DMS79 treated with DMSO at 0.1 percent for 48 hours (cell line): ENCODE results near the gene PAM16.
A peak's percentile ranks its signal among the peaks of the same experiment; 100 is the strongest.

Source experiments
- DNase-seq: peaks from one replicate; lab custom pipeline; 2025; lab: John Stamatoyannopoulos, UW

Gene PAM16

DNA sequence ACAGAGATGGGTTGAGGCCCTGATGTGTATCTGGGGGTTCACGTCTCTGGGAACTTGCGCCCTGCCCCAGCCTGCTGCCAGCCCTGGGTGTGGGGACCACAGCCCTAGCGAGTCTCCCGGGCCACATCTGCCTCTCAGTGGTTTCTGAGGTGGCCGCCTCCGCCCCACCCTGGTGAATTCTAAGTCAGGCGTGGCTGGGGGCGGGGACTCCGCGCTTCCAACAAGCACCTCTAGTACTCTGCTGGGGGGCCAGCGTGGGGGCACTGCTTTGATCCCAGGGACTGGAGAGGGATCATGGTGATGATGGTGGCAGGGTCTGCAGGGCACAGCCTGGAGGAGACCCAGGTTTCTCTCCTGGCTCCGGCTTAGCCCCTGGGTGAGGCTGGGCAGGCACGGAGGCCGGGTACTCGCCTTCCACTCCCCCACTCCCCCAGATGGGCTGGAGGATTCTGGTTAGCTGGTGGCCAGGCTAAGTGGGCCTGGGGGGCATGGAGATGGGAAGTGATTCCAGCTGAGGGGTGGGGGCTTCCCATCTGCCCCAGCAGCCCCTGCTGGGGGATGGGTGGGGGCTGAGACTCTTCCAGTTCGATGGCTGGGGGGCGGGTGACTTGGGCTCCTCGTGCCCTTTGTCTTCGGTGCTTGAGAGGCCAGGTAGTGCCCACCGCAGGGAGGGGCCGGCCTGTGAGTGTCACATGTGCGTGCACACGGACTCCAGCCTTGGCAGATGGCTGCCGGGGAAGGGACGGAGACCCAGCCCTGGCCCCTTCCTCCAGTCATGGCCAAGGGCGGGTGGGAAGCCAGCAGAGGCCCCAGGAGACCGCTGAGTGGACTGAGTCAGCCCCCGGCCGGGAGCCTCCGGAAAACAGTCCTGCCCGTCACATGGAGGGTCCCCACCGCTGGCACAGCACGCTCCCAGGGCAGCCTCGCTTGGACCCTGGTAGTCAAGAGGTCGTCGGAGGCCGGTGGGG, 31.4 kb downstream of the PAM16 start:
- DNase-seq = peak; percentile 47

DNA sequence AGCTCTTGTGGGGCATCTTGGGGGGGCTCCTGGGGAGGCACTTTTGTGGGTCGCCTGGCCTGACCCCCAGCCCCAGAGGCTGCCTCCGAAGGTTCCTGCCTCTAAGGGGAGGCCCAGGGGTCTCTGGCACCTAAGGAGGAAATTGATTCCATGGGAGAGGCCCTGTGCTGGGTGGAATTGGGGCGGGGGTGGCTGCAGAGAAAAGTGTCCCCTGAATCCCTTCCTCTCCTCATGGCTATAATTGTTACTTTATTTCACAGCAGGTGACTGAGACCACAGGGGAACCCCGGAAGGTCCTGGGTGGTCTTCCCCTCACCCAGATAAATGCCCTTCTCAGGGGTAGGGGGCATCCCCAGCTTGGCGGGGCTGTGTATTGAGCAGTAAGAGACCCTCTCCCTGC, 32.2 kb downstream of the PAM16 start:
- no peak for DNase-seq

DNA sequence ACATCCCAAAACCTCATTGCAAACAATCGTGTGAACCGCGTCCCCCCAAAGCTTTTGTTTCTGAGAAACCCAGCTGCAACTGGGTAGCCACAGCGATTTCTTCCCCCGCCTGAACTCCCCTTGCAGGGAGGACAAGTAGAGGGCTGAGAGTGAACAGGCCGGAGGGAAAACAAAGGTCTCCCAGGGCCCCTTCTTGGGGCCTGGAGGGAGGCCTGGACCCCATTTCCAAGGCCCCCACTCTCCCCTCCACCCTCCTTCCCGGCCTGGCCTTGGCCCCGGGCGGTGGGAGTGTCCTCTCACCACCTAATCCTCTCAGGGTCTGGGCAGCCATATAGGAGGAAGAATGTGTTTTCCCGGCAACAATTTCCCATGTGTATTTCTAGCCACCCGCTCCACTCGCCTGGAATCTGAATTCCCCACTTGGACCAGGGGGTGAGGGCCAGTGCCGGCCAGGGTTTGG, 32.6 kb downstream of the PAM16 start:
- DNase-seq = no peak

DNA sequence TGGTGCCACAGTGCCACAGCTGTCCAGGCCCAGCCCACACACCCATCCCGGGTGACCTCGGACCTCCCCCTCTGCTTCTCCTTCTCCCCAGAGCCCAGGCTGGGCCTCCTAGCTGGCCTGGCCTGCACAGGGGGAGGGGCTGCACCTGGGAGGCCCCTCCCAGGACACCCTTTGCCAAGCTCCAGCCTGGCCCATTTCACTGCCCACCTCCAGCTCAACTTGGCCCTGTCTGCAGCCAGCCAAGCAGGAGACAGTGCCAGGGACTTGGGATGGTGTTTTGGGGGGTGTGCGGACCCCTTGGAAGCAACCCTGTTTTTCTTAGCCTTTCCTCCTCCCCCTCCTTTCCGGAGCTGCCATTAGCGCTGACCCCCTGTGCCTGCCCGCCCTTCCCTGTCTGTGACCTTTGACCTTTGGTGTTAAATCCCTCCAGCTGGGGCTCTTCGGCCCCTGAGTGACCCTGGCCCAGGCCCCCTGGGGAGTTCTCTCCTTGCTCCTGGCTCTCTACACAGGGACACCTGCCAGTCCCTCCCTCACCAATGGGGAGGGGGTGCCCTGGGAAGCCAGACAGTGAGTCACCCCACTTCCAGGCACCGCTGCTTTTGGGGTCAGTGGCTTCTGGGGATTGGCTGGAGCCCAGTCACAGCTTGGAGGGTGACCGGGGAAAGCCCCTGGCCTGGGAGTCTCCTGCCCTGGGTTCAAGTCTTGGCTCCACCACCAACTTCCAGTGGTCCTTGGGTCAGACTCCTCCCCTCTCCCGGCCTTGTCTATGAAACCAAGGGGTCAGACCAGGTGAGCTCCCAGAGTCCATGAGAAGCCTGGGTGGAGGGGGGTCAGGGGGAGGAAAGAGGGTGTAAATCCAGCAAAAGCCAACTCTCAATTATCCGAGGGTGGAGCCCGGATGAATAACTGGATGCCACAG, 33.3 kb downstream of the PAM16 start:
- DNase-seq = no peak

DNA sequence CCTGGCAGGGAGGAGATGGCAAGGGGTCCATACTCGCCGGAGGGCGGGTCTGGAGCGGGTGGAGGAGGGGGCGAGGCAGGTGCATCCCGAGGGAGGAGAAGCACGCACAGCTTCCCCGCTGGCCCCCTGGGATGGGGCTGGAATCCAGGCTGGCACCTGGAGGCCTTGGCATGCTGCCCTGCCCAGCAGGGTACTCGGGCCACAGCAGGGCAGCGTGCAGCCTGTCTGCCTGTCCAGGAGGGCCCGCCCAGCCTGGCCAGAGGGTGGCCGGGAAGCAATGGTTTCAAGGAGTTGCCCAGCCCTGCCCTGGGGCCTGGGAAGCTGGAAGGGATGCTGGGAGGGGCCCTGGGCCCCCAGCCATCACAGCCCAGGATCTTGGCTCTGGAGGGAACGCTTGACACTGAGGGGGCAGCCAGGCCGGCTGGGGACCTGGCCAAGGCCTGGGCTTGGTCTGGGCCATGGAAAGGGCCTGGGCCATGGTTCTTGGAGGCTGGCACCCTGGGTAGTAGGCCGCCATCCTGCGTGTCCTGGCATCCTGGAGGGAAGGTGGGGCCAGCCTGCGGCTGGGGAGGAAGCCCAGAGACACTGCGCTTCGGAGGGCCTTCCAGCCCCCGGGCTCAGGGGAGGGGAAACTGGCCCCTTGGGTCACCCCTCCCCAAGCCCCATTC, 34.1 kb downstream of the PAM16 start:
- DNase-seq = peak; percentile 27

DNA sequence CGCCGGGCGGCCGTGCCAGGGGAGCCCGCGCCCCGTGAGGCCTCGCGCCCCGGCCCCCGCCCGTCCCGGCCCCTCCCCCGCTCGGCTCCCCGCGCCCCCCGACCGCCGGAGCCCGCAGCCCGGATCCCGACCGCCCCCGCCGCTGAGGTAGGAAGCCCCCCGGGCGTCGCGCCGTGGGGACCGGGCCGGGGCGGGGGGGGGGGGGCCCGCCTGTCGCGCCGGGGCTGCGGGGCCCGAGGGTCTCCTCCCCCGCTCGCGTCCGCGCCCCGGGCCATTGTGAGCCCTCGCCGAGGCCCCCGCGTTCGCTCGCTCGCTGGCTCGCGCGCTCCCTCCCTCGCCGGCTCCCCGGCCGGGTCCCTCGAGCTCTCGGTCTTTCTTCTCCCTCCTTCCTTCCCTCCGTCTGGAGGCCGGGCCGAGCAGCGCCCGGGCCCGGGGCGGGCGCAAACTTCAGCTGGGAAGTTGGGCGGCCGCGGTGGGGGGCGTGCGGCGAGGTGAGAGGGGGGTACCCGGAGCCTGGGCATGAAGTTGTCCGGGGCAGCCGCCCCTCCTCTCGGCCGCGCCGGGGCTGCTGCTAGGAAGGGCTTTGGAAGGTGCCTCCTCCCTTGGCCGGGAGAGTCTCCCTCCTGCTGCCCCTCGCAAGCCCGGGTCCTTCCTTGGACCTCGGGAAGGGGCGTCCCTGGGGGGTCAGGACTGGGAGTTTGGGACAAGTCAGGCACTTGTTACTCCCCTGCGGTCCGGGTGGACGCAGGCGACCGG, 34.8 kb downstream of the PAM16 start:
- DNase-seq = peak; percentile 27

DNA sequence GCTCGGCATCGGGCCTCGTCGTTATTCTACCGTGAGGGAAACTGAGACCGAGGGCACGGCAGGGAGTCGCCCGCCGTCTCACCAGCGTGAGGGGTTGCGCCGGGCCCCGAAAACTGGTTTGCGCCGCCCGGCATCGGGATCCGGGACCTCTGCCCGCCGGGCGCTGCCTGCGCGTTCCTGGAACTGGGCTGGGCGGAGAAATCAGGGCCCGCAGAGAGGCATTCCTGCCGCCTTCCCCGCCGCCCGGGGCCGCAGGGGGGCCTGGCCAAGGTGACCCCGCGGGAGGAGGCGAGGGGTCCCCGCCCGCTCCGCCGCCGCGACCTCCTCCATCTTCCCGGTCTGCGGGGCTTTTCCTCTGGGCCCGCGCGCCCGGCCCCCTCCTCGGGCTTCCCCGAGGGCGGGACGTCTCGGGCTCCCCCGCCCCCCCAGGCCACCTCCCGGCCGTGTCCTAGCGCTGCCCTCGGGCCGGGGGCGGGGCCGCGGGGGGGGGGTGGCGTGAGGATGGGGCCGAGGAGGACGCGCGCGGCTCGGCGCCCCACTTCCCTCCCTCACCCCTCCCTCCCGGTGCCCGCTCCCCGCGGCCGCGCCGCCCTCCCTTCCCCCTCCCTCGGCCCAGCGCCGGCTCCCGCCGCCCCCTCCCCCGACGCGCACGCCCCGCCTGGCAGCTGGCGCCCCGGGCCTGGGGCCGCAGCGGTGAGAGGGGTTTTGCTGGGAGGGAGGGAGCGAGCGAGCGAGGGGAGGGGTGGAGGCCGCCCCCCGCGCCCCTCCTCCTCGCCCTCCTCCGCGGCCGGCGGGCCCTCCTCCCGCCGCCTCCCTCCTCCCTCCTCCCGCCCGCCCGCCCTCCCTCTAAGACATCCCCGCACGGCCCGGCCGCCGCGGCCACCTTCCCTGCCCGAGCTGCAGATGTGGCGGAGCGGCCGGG, 35.7 kb downstream of the PAM16 start, which contains the start of gene GLIS2:
GLIS2 (plus strand) TSS at position 882 of the 922 bp plus-strand sequence. CDS start 16,214 bp downstream, outside the sequence.
- DNase-seq = peak; percentile 59

DNA sequence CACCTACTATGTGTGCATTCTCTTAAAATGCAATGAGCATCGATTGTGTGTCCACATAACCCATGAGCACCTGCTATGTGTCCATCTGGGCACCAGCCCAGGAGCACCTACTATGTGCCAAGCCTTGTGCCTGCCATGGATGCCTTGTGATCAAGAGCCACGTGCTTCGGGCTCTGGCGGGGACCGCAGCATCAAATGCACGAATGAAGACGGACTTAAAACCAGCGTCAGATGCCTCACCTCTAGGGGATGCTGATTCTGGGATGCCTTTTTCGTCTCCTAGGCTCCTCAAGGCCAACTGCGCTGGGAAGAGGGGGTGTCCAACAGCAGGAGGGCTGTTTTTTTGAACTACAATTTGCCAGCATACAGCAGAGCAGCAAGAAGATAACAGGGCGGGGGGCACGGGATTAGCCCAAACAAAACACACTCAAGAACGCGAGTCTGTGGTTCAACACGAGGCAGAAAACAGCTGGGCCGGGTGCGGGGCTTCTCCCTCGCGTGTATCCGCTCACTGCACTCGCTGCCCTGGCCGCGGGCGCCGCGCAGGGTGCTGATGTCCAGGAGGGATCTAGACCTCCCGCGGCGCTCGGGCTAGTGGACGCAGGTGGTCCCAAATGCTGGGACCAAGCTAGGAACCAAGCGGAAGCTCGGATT, 36.5 kb downstream of the PAM16 start:
- no peak for DNase-seq

DNA sequence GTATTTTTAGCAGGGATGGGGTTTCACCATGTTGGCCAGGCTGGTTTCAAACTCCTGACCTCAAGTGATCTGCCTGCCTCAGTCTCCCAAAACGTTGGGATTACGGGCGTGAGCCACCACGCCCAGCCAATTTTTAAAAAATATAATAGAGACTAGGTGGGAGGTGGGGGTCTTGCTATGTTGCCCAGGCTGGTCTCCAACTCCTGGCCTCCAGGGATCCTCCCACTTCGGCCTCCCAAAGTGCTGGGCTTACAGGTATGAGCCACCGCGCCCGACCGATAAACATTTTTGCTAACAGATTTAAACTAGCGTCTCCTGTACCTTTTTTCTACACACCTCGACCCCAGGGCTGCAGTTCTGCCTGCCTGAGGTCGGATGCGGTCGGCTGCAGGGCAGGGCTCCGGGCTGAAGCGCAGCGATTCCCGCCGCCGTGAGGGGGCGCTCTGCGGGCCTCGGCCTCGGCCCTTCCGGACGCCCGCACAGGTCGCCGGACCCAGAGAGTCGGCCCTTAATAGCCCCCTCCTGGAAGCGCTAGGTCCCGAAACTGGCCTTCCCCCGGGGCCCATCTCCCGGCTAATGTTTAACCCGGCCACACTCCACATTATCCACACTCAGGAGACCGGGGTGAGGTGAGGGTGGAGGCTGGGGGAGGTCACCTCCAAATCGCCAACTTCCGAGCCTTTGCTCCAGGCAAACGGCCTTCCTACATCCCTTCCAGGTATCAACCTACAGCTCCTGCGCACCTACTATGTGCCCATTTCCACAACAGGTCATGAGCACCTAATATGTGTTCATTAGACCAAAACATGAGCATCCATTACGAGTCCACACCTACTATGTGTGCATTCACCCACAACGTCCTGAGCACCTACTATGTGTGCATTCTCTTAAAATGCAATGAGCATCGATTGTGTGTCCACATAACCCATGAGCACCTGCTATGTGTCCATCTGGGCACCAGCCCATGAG, 37.3 kb downstream of the PAM16 start:
- no peak for DNase-seq

DNA sequence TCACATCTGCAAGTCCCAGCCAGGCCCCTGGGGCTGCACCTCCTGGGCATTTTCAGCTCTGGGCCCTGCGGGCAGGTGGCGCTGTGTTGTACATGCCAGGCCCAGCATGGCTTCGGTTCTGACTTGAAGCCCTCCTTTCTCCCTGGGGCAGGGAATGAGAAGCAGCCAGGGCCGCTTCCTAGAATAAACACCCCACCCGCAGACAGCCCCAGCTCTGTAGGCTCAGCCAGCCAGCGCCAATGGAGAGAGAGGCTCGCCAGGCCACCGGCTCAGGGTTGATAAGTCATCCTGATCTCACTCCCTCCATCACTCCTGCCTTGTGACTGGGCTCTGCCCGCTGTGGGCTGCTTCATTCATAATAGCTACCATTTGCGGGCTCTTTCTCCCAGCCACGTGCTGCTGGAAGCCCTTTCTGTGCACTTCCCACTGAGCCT, 41.3 kb downstream of the PAM16 start:
- no peak for DNase-seq

DNA sequence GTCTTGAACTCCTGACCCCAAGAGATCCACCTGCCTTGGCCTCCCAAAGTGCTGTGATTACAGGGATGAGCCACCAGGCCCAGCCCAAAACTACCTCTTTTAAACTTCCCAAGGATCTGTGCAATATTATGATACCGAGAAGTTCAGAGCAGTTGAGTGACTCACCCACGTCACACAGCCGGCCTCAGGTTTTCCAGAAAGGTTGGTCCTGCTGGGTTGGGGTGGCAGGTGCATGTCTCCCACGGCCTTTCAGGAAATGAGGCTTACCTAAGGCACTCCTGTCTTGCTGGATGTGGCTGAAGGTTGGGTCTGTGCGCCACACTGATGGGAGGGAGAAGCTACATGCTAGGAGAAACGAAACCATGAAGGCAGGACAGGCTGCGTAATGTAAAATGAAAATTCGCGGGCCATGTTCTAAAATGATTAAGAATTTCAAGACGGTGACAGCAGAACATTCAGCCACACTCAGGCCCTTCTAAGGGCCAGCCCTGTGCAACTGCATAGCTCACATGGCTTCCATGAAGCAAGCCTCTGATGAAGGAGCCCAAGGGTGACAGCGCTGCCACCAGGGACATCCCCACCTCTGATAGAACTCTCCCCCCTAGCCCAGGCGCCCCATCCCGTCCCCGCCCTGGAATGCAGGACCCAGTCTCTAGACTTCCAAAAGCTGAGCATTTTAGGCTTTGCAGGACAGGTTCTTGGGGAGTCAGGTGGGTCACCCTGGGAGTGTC, 41.9 kb downstream of the PAM16 start:
- DNase-seq = no peak

DNA sequence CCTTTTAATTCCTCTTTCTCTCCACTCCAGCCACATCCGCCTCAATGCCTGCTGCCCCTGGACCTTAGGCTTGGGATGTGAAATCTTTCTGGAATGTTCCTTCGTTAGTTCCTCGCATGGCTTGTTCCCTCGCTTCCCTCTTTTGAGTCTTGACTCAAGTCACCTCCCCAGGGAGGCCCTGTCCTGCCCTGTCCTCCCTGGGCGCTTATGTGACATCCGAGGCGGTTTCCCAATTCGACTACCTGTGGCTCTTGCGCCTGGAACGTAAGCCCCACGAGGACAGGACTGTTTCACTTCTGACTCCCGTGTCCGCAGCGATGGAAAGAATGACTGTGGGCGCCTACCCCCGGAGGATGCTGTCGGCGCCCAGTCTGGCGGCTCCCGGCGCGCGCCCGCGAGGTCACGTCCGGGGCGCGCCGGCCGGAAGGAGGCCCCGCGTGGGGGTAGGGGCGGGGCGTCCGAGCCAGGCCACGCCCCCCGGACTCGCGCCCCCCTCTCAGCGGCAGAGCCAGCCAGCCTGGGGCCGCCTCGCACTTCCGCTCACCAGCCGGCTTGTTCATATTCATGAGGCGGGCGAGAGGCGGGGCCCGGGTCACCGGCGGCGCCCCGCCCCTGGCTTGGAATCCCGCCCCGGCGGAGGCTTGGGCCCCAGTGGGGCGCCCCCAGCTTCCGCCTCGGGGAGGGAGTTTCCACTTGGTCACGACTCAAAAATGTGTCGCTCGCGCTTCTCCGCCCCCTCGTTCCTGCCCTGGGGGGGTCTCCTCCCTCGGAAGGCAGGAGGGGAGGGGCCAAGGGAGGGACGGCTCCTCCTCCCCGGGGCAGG, 43.7 kb downstream of the PAM16 start:
- DNase-seq = peak; percentile 75

DNA sequence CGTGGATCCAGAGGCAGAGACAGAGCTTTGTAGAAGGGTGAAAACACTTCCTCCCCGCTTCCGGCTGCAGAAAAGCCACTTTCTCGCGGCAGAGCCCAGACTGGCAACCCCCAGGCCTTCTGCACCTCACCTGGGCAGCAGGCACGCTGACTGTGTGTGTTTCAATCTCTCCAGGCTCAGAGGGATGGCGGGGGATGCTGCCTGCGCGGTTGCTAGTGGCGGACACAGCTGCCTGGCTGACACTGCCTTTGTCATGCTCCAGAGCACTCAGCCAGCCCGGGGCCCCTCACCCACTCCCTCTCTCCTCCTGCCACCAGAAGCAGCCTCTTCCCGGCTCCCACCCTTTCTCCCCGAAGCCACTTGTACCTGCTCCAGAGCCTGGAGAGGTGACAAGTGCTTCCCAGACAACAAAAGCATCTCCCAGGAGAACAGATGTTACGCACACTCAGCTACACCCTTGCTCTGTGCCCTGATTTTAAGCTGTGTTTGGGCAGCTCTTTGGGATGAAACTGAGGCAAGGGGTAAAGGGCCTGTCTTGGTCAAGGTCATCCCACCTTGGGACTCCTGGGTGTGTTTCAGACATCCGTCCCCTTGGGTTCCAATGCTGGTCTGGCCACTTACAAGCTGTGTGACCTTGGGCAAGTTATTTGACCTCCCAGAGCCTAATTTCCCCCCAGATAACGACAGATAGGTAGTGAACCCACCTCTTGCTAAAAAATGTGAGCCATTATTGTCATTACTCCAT, 44.5 kb downstream of the PAM16 start:
- DNase-seq = peak; percentile 82

DNA sequence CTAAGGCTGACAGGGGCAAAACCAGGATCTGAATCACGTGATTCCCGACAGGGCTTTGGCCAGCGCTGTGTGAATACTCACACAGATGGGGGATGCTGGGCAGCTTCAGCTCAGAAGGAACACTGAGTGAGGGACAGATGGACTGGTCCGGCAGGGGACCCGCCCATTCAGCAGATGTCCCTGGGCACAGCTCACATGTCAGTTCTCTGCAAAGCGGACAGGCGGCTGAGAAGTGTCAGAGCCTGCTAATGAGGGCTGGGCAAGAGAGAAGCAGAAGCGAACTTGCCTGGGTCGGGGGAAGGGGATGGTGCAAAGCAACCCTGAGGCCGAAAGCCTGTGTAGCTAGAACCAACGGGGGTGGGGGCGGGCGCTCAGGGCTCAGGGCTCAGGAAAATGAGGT, 47.1 kb downstream of the PAM16 start:
- no peak for DNase-seq

DNA sequence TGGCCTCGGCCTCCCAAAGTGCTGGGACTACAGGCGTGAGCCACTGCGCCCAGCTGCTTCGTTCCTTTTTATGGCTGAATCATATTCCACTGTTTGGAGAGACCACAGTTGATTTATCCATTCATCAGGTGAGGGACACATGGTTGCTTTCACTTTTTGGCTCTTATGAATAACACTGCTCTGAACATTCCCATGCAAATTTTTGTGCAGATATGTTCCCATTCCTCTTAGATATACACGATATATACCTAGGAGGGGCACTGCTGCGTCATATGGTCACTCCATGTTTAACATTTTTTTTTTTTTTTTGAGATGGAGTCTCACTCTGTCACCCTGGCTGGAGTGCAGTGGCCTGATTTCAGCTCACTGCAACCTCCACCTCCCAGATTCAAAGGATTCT, 49.2 kb downstream of the PAM16 start:
- no peak for DNase-seq

DNA sequence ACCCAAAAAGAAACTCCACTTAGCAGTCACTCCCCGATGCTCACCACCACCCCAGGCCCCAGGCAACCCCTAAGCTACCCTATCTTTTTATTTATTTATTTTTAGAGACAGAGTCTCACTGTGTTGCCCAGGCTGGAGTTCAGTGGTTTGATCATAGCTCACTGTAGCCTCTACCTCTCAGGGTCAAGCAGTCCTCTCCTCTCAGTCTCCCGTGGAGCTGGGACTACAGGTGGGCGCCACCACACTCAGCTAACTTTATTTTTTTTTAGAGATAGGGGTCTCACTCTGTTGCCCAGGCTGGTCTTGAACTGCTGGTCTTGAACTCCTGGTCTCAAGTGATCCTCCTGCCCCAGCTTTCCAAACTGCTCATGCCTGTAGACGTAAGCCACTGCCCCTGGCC, 49.9 kb downstream of the PAM16 start:
- DNase-seq = no peak
